Skin of body (tissue), 2 donors: ENCODE data around the gene SATB2. TPM values are rescaled to one million over a fixed set of nuclear protein-coding genes. Genes with fewer than 3 reads are reported as not detected.

ENCODE experiments used
- DNase-seq: peaks from one replicate; lab custom pipeline; 2025; lab: John Stamatoyannopoulos, UW
- total RNA-seq: library from RNA; depleted of rRNA; stranded (reverse); fragments of >200 nt; gene quantifications from one replicate; pipeline ENCODE4 v1.2.3, GENCODE V29; 2014

The SATB2 gene
- 6.0 TPM for total RNA-seq

DNA sequence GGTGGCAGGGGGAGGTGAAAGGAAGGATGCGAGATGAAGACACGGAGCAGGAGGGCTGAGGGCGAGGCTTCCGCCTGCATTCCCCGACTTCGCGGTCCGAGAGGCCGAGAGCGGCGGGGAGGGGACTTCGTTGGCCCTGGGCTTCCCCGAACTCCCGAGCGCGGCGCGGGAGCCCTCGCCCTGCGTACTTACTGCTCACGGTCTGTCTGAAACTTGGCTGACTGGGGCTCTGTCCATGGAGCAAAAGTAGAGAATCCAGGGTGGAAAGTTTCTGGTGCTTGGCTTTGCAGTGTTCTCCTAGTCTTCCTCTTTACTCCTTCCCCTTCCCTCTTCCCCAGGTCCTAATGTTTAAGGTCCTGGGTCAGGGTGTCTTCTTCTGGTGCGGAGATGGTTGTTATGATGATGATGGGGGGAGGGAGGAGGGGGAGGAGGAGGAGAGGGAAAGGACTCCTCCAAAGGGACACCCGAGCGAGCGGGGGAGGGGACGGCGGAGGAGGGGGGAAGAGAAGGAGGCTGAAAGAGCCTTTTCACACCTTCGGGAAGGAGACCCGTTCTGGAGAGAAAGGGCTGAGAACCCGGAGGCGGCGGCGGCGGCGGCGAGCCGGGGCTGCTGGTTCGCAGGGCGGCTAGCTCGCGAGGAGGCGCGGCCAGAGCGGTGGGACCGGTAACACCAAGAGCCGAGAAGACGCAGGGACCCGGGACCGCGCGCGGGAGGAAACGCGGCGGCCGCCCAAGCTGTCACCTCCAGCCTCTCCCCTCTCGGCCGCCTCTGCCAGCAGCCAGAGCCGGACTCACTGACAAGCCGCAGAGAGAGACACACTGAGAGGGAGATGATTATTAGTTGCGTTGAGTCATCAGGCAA lies at the start of gene SATB2:
Gene SATB2, minus strand, starts transcription at position 793 of the 862 bp plus-strand sequence. CDS start 1,902 bp downstream, outside the sequence.
- DNase-seq = no peak

DNA sequence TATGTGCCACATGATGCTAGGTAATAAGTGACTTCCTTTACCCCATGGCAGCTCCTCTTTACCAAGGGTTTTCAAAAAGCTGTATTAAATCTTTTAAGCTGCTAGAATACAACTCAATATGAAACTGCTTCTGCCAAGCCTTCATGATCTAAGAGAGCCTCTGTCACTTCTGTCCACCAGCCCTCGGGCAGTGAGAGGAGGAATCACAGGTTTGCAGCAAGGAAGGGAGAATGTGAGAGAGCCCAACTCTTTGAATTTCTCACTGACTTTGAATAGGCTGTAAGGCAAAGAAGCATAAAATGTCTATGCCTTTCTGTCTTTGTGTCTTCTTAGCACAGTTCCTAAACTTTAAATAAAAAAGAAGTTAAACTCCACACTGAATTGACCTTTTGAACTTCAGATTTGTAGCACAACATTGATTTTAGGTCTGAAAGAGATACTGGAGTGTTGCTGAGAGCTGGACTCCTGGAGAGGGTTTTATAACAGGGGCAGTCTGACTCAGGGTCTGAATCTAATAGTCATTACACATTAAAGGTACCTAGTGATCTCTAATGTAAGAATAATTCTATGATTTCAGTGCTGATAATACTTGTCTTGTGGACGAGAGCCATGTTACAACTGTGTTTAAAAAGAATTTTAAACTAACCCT lies 48.1 kb upstream of the SATB2 start:
- DNase-seq = no peak

DNA sequence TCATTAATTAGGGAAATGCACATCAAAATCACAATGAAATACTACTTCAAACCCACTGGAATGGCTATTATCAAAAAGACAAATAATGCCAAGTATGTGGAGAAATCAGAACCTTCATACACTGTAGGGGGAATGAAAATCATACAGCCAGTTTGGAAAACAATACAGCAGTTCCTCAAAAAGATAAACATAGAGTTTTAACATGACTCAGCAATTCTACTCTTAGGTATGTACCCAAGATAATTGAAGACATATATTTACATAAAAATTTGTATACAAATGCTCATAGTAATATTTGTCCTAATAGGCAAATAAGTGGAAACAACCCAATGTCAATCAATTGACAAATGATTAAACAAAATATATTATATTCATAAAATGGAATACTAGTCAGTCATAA lies 45.4 kb upstream of the SATB2 start:
- no peak for DNase-seq

DNA sequence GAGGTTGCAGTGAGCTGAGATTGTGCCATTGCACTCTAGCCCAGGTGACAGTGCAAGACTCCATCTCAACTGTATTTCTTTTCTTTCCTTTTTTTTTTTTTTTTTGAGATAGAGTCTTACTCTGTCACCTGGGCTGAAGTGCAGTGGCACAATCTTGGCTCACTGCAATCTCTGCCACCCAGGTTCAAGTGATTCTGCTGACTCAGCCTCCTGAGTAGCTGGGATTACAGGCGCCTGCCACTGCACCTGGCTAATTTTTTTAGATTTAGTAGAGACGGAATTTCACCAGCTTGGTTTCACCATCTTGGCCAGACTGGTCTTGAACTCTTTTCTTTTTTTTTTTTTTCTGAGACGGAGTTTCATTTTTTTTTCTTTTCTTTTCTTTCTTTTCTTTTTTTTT lies 41.3 kb upstream of the SATB2 start:
- DNase-seq = no peak

DNA sequence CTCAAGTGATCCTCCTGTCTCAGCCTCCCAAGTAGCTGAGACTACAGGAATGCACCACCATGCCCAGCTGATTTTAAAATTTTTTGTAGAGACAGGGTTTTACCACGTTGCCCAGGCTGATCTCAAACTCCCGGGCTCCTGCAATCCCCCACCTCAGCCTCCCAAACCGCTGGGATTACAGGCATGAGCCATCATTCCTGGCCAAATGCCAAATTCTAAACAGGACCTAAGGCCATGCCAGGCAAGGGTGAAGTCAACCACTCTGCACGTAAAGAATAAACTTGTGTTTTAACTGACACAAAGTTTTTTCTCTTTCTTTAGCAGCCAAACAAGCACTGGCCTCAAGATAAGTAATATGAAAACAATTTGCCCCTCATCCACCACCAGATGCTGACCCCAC lies 37.4 kb upstream of the SATB2 start:
- DNase-seq = no peak

DNA sequence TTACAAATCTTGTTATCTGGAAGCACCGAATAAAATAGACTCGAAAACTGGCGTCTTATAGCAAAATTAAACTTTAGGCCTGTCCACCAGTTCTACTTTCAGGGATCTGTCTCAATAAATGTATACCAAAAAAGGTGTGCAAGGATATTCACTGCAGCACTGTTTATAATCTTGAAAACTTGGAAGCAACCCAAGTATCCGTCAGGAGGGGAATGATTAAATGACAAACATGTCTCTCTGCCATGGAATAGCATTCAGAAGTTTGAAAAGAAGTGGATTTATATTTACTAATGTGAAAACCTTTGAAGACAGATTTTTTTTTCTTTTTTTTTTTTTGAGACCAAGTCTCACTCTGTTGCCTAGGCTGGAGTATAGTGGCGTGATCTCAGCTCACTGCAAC lies 32.3 kb upstream of the SATB2 start:
- DNase-seq = no peak

DNA sequence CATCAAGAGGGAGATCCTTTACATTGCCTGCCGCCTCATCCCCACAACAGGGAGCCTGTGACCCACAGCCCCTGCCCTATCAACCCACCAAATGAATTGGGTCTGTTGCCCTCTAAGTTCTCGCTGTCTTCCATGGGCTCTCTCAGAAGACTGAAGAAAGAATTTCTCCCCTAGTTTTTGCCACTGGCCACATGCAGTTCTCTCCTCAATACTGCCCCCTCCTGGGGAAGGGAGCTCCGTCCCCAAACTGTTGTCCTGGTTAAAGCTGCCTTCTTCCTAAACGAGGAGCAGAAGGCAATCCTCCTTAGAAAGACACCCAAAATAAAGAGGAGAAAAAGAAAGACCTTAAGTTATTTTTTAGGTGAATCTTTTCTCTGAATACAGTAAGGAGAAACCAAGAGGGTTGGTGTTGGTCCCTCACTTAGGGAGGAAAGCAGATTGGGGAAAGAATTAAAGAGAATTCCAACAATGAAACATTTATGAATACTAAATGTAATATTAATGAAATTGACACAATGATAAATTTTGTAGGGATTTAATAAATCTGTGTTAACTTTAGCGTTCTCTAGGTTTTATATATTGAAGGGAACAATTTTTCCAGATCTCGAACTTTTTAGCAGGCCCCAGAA lies 31.1 kb upstream of the SATB2 start:
- DNase-seq = no peak

DNA sequence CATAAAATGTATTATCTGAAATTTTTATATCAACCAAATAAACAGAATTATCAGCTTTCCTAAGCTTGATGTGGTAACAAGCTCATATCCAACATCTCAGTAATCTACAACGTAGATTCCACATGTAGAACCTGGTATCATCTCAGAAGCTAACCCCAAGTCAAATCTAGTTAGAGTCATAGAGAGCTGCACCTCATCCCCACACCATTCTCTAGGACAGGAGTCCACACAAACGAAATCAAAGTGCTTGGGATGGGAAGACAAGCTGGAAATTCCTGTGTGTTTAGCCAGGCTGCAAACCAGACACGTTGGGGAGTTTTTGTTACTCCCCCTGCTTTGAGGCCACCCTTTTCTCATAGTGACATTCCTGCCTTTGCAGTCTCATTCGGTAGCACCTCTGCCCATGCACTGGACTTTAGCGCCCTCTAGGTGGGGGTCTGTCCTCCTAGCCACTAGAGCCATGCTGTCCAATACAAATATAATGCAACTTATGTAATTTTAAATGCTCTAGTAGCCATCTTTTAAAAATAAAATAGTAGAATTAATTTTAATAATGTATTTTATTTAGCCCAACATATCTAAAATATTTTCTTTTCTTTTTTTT lies 28.1 kb upstream of the SATB2 start:
- DNase-seq = no peak

DNA sequence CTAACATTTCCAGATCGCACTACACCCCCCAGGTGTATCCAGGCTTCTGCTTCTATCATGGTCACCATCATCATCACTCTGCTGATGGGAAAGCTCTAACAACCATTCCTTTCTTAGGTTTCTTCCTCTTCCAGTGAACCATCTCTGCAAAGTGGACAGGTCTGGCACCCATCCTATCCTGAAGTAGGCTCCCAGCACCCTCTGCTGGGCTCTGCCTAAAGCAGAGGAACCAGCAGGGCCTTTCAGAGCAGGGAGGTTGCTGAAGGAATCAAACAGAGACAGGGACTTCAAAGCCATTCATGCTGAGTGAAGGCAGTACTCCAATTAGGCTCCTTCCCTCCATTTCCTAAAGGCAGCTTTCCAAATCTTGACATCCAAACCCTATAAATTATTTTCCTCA lies 27.2 kb upstream of the SATB2 start:
- no peak for DNase-seq

DNA sequence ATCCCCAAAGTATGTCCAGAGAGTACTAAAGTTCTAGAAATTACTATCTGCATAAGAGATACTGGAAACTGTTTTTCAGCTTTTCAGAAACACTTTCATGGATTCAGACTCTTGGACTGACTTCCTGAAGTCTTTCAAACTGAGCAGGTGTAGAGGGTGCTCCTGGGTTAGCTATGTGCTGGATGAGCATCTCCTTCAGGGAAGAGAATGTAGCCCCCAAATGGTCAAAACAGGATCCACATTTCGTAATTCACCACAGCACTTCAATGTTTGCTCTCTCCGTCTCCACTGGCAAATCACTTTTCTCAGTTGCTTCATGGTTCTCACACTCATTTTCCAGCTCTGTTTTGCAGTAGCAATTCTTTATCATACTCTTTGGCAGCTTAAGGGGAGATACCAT lies 23.2 kb upstream of the SATB2 start:
- no peak for DNase-seq

DNA sequence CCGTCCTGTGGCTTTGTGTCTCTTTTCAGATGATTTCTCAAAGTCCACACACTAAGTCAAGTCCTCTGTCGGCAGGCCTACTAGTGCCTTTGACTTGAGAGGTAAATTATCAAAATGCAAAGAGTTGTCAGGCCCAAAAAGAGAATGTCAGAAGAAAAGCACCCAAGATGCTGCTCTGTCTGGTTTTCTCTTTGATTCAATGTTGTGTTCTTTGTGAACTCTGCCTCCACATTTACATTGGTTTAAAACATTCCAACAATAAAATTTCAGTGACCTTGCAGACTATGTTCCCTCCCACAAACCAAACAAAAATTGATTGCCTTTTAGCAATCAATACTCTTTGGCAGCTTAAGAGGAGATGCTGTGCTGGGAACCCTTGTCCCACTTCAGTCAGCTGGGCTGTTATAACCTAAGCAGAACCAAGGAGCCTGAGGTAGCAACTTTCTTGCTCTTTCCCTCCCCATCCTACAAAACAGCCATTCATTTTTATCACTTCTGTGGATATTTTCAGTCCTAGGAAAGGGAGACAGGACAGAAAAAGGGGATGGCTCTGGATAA lies 19.6 kb upstream of the SATB2 start:
- no peak for DNase-seq

DNA sequence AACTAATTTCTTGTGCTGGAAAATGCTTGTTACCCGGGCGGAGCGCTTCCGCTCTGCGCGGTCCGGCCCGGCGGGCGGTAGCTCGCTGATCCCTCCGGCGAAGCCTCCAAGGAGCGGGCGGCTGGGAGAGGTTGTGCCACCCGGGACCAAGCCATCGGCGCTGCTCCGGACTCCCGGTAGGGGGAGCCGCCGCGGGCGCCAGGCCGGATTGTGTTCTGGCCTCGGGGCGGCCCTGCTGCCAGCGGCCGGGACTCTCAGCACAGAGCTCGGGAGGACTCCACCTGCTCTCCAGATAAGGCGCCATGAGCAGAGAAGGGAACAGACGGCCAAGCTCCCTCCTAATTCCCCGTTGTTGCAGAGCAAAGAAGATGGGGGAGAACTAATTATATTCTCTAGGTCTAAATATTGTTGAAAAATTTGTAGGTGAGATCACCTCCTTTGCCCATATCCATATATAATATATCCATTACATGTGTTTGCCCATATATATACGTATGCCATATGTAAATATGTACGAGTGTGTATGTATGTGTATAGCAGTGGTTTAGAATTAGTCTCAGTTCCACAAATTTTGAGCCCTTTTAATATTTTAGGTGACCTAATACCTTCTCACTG lies 13.8 kb upstream of the SATB2 start:
- no peak for DNase-seq

DNA sequence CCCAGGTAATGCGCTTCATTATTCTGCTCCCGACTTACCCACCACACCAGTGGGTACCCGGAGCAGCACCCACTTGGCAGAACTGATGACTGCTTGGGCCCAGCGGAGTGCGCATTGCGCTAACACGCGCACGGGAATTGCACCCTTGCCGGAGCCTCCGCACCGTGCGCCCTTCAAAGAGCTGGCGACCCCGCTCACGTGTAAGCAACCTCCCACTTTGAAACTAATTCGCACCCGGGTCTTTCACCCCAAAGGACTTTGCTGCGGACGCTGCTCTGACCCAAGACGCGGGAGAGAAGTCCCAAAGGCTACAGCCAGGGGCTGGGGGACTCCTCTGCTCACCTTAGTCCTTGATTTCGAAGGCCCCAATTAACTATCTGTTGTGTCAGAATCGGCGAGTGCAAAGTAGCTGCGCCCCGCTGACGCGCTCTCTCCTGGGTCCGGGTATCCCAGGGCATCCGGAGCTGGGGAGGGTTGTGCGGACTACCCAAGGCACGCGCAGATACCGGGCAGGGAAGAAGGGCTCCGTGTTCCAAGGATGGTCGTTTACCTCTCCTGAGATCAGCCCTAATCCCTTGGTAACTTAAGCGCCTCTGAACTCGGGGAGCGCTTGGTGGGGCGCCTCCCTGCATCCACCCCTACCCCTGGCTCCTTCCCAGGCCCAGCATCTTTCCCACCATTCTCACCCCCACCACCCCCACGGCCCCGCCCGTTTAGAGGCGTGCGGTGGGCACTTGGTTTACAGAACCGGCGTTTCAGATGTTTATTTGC lies 13.1 kb upstream of the SATB2 start:
- DNase-seq = no peak

DNA sequence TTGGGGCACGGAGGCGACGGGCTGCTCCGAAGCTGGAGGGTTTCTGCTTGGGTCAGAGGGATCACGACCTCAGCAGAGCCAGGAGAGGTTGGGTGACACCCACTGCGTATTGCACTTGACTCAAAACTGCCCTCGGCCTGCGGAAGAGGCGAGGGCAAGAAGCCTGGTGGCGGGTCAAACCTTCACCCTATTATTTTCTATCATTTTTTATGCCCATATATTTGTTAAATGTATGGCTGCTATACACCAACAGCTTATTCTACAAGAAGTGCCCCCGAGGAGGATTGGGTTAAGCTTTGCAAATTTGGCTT lies 12.6 kb upstream of the SATB2 start:
- DNase-seq = no peak

DNA sequence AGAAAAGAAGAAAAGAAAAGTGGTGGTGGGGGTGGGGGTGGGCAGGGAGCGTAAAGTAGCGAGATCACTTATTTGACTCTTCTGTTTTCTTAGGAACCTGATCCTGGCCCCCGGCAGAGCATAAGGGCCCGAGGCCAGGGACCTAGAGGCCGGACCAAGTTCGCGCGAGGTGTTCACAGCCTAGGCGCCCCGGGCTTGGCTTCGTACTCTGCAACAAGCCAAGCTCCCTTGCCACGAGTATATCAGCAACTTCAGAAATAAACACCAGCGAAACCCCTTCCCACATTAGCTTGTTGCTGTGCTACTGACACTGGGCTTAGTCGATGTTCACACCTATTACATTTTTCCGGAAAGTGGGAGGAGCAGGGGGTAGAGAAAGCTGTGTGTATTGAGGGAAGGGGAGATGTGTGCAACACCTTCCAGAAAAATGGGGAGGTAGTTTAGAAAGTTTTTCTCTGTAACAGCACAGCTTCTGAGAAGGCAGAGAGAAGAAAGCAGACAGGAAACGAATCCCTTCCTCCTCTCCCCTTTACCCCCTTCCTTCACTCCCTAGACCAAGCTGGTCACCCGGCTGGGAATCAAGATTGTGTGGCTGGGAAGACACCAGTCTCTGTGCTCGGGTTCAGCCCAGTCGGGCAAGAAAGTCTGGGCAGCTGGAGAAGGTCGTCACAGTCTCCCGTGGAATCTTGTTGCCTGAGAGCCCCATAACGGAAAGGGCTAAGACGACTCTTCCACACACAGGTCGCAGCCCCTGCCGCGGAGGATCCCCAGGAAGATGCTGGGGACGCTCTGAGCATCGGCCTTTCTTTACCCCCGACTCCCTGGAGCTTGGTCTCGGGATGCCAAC lies 12.0 kb upstream of the SATB2 start:
- DNase-seq = no peak

DNA sequence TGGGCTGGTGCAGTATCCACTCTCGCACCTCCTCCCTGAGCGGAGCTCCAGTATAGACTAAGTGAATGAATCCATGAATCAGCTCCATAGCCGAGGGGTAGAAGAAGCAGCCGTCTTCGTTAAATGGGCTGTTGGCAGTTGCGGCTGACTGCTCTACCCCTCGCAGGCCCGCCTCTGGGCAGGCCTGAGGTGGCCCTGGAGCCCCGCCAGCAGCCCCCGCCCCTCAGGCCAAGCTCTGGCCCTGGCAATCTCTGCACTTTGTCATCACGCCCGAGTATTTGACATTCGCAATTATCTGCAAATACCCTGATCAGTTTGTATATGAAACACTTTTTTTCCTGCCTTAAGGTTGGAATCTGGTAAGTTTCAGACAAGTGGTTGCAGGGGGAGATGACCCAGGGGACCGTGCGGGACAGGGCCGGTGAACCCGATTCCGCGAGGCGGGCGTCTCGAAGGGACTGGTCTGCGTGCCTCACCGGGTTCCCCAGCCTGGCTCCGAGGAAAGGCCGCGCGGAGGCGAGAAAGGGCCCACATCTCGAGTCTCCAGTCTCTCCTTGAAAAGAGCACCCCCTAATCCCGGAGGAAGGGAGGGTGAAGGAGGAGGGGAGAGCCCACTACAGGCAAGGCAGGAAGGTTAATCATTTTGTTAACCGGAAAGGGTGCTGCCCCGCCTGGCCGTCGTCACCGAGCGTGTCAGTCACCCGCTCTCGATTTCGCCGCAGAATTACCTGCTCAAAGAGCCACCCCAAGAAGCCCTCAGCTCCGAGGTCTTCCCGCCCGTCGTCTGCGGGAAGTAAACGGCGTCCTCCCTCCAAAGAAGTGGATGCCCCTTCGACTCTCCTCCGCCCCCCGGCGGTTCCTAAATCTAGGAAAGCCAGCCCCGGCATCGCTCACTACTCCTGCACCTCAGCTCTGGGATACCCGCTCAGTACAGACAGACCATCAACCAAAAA lies 11.1 kb upstream of the SATB2 start:
- no peak for DNase-seq

DNA sequence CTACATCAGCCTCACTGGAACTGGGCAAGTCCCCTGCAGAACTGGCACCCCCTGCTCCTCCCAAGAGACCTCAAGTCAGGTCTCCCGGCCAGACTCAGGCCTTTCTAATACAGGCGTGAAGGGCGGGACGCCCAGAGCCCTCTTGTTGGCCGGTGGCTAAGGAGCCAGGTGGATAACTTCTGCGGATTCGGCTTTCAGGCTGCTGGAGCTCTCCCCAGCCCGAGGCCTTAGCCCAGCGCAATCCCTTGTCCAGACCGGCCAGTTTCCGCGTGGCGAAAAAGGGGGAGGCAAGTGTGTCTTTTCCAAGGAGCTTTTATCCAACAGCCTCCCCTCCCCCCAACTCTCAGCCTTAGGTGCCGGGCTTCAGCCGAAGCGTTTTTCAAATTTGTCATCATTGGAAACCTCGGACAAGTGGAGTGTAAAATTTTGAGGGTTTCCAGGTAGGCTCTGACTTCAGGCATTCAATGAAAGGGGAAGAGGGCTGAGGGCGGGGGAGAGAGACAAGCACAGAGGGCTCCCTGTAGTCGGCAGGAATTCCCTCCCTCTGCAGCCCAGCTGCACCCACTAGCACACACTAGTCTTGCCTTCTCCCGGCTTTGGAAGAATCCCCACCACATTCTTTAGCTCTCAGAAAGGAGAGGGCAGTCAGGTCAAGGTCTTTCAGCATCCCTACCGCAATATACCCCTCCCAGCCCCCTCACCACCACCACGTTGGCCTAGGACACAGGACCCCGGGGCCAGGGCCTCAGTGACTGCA lies 9.5 kb upstream of the SATB2 start:
- DNase-seq = no peak

DNA sequence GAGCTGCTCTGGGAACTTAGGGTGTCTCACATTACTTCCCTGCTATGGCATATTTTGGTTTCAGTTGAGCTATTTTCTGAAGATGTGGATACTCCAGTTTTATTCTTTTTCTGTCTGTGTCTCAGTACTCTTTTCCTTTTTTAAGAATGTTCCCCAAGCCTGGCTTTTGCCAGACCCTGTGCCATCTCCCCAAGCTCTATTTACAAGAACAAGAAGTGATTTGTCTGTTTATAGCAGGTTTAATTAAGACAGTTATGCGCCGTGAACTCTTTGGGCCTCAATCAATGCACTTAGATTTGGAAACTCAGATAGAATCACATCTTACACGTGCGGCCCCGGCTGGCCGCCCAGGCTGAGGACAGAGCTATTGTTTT lies 8.9 kb upstream of the SATB2 start:
- DNase-seq = no peak
